Endothelial cell of umbilical vein (primary cell): ENCODE results near the gene P4HA3. TPM values are rescaled to one million over a fixed set of nuclear protein-coding genes. Genes with fewer than 3 reads are reported as not detected.

Experiments used
- BruUV-seq: library from RNA; stranded (reverse); fragments of 400-500 nt; replicated peaks from 2 replicates; lab custom pipeline; 2021; lab: Mats Ljungman, UMichigan
- CTCF ChIA-PET: fragments of 300-600, 350-600 bp; sonication (Branson Sonifier 250); formaldehyde crosslinking; loops from one replicate; lab custom pipeline; 2021; ENCODE audit warnings: antibody characterized with exemption, inconsistent platforms; lab: Charles Lee
- POLR2A ChIA-PET: fragments of 300-600, 350-600 bp; sonication (Branson Sonifier 250); formaldehyde crosslinking; loops from one replicate; lab custom pipeline; 2021; ENCODE audit warnings: antibody characterized with exemption, inconsistent platforms; lab: Charles Lee
- DNase-seq: peaks from one replicate; pipeline ENCODE4 v3.0.0-alpha.2; 2011; ENCODE audit warnings: low read depth, low spot score
- FAIRE-seq: peaks from 2 replicates; lab custom pipeline; 2011; peaks lifted over from hg19 to GRCh38; lab: Jason Lieb, UNC
- H2AFZ ChIP-seq: 2 replicates; pipeline ENCODE4 v1.6.0; 2012; ENCODE audit warnings: low read depth, low read length, control low read depth, inconsistent platforms
- H3K27ac ChIP-seq: 2 replicates; pipeline ENCODE4 v1.5.1; 2011; ENCODE audit warnings: low read depth, mild to moderate bottlenecking, control low read depth, low read length, moderate library complexity; ENCODE audit not compliant: insufficient read depth
- H3K27me3 ChIP-seq, 2 experiments: 2 replicates each; pipeline versions ENCODE4 v1.6.0 to v1.6.1; 2011; ENCODE audit warnings: low read length in 2 of 2, mixed read lengths in 1 of 2; ENCODE audit not compliant: control insufficient read depth in 2 of 2, insufficient read depth in 2 of 2
- H3K36me3 ChIP-seq, 2 experiments: 2 replicates in 1 of 2; 3 replicates in 1 of 2; pipeline ENCODE4 v1.5.1; 2011; ENCODE audit warnings: low read length in 2 of 2, mild to moderate bottlenecking in 1 of 2, moderate library complexity in 1 of 2; ENCODE audit not compliant: control insufficient read depth in 2 of 2, insufficient read depth in 2 of 2; ENCODE audit errors: extremely low read depth in 1 of 2
- H3K4me1 ChIP-seq: 3 replicates; pipeline ENCODE4 v1.5.1; 2011; ENCODE audit warnings: mild to moderate bottlenecking, low read length; ENCODE audit not compliant: control insufficient read depth, insufficient read depth; ENCODE audit errors: extremely low read depth
- H3K4me2 ChIP-seq: 2 replicates; pipeline ENCODE4 v1.6.1; 2011; ENCODE audit warnings: low read length, control low read depth, mixed read lengths; ENCODE audit not compliant: insufficient read depth
- H3K4me3 ChIP-seq, 3 experiments: fragments of 200-600 bp in 1 of 3; sonication (generic), shearing (Covaris generic) in 1 of 3; replicated peaks in 1 of 3; 2 replicates each; pipeline ENCODE4 v1.5.1; 2011 to 2016; ENCODE audit warnings: control low read depth in 3 of 3, low read length in 3 of 3, mild to moderate bottlenecking in 2 of 3, inconsistent platforms in 1 of 3, low read depth in 1 of 3, moderate library complexity in 1 of 3; ENCODE audit not compliant: insufficient read depth in 1 of 3
- H3K79me2 ChIP-seq: 2 replicates; pipeline ENCODE4 v1.6.0; 2012; ENCODE audit warnings: low read length, inconsistent platforms; ENCODE audit not compliant: control insufficient read depth, insufficient read depth
- H3K9ac ChIP-seq: replicated peaks from 2 replicates; pipeline ENCODE3; 2011; ENCODE audit warnings: low read length, control low read depth; ENCODE audit not compliant: insufficient read depth; ENCODE audit errors: extremely low read depth
- H3K9me1 ChIP-seq: replicated peaks from 3 replicates; pipeline ENCODE4 v1.6.0; 2011; ENCODE audit warnings: mild to moderate bottlenecking, low read length; ENCODE audit not compliant: control insufficient read depth, insufficient read depth; ENCODE audit errors: extremely low read depth
- H3K9me3 ChIP-seq: replicated peaks from 2 replicates; pipeline ENCODE4 v1.5.1; 2012; ENCODE audit warnings: low read length, inconsistent platforms; ENCODE audit not compliant: control insufficient read depth, insufficient read depth
- H4K20me1 ChIP-seq: replicated peaks from 2 replicates; pipeline ENCODE3; 2011; ENCODE audit warnings: mild to moderate bottlenecking, low read length; ENCODE audit not compliant: control insufficient read depth, insufficient read depth; ENCODE audit errors: extremely low read depth
- EZH2 ChIP-seq: IDR thresholded peaks from 2 replicates; pipeline ENCODE4 v1.6.1; 2012; ENCODE audit warnings: borderline replicate concordance, low read depth, mild to moderate bottlenecking, moderate library complexity, low read length, inconsistent platforms; ENCODE audit not compliant: severe bottlenecking
- FOS ChIP-seq: IDR thresholded peaks from 2 replicates; pipeline ENCODE4 v1.6.1; 2011; ENCODE audit warnings: mild to moderate bottlenecking, low read length, moderate library complexity, borderline replicate concordance; ENCODE audit not compliant: insufficient read depth
- GATA2 ChIP-seq: IDR thresholded peaks from 2 replicates; pipeline ENCODE4 v1.7.0; 2011; ENCODE audit warnings: low read depth, mild to moderate bottlenecking, moderate library complexity, mixed read lengths, low read length; ENCODE audit not compliant: insufficient read length, insufficient read depth
- MAX ChIP-seq: IDR thresholded peaks from 2 replicates; pipeline ENCODE4 v1.6.1; 2011; ENCODE audit not compliant: insufficient read depth, insufficient read length
- MYC ChIP-seq: IDR thresholded peaks from one replicate; pipeline ENCODE4 v1.6.1; 2011; ENCODE audit warnings: mild to moderate bottlenecking, low read depth, low read length
- POLR2A ChIP-seq: IDR thresholded peaks from 2 replicates; pipeline ENCODE4 v1.6.1; 2012; ENCODE audit warnings: low read depth, mild to moderate bottlenecking, control low read depth, low read length
- POLR2AphosphoS5 ChIP-seq: IDR thresholded peaks from 2 replicates; pipeline ENCODE4 v1.6.1; 2012; ENCODE audit warnings: low read depth, mild to moderate bottlenecking, control low read depth, low read length, moderate library complexity; ENCODE audit not compliant: insufficient read depth
- dilution Hi-C: fragments of 300-500 bp; cut with MboI; formaldehyde crosslinking; loops from one replicate; pipeline ENCODE4 v1.15.0; 2019; ENCODE audit warnings: low sequenced_read_pairs; ENCODE audit not compliant: extremely low pct_ligation_motif_present
- intact Hi-C: fragments of 100-400 bp; cut with micrococcal nuclease; formaldehyde crosslinking; loops from one replicate; pipeline ENCODE4 v1.10.0; 2022
- polyA plus RNA-seq, 4 experiments: library from polyadenylated mRNA; depleted of rRNA in 3 of 4; stranded (reverse) in 3 of 4; unstranded in 1 of 4; fragments of >200 nt; gene quantifications; 2 replicates each; pipeline versions ENCODE4 v1.2.1 to v1.2.3, GENCODE V29; 2011 to 2012; ENCODE audit warnings: missing spikeins in 1 of 4
- total RNA-seq: library from RNA; stranded (reverse); gene quantifications from 2 replicates; pipeline ENCODE4 v1.2.3, GENCODE V29; 2021
- TF ChIP-seq, protein P1 (sequence below), 2 donors: IDR thresholded peaks; 1 replicate in 1 of 2; 2 replicates in 1 of 2; pipeline ENCODE4 v1.5.1; 2011; ENCODE audit warnings: low read length in 2 of 2, mild to moderate bottlenecking in 2 of 2, moderate library complexity in 2 of 2, control low read depth in 1 of 2, inconsistent platforms in 1 of 2, low read depth in 1 of 2; ENCODE audit not compliant: insufficient read depth in 1 of 2; ENCODE audit errors: extremely low read depth in 1 of 2

P4HA3 gene
- total and polyA plus RNA-seq, 2 donors (not counting 3 experiments of a cell fraction or from before 2014, with no cell fraction given) = 26.9 to 40.0 TPM

DNA sequence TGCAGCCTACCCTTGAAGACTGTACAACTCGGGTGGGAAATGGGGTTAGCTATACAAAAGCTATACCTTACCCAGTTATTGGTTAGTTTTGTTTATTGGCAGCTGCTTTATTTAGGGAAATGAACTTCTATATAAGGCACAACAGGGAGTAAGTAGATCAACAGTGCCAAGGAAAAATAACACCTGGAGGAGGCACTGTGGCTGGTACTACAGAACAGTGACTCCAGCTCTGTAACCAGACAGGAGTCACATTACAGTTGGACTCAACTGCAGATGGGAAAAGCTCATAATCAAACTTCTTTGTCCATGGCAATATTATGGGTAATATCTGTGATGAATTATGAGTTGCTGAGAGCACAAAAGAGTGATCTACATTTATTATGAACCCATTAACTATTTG is 14.0 kb downstream of the P4HA3 start:
- no peaks in the 10 kb centered on the region for H3K4me1 ChIP-seq
- H3K79me2 ChIP-seq = no peaks in the 10 kb centered on the region
- intact Hi-C loops = no loop called here
- H3K4me2 ChIP-seq = no peak overlapping the region
- no peak overlapping the region for H3K27ac ChIP-seq
- no peak overlapping the region for H3K9ac ChIP-seq
- no peaks in the 10 kb centered on the region for H3K9me1 ChIP-seq
- FAIRE-seq = no peak
- H3K9me3 ChIP-seq = no peaks in the 10 kb centered on the region
- ChIA-PET CTCF (interaction anchor here (0.6 to 1.5 kb wide), 2 partner anchors 17 to 42 kb away, joined by 4 to 6 read pairs; no protein-coding TSS in a partner anchor), POLR2A (no interaction called here)
- no peaks in the 10 kb centered on the region for H3K27me3 ChIP-seq
- no peak for DNase-seq
- dilution Hi-C loops = no loop called here
- no peak overlapping the region for H2AFZ ChIP-seq
- H3K4me3 ChIP-seq = no peak overlapping the region
- H3K36me3 ChIP-seq = peaks cover 2% of the 10 kb centered on the region in 2 experiments
- H4K20me1 ChIP-seq = no peaks in the 10 kb centered on the region
- BruUV-seq = no TSS peak
- TF ChIP-seq MAX (no peak), MYC (no peak), POLR2A (no peak), EZH2 (no peak), FOS (no peak), GATA2 (no peak), POLR2AphosphoS5 (no peak)
- TF ChIP-seq, protein P1, sequence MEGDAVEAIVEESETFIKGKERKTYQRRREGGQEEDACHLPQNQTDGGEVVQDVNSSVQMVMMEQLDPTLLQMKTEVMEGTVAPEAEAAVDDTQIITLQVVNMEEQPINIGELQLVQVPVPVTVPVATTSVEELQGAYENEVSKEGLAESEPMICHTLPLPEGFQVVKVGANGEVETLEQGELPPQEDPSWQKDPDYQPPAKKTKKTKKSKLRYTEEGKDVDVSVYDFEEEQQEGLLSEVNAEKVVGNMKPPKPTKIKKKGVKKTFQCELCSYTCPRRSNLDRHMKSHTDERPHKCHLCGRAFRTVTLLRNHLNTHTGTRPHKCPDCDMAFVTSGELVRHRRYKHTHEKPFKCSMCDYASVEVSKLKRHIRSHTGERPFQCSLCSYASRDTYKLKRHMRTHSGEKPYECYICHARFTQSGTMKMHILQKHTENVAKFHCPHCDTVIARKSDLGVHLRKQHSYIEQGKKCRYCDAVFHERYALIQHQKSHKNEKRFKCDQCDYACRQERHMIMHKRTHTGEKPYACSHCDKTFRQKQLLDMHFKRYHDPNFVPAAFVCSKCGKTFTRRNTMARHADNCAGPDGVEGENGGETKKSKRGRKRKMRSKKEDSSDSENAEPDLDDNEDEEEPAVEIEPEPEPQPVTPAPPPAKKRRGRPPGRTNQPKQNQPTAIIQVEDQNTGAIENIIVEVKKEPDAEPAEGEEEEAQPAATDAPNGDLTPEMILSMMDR (IDR thresholded peaks at IDR 0.05; ENCODE audit: extremely low read depth in 1 of 2, insufficient read depth in 1 of 2, low read depth in 1 of 2, low read length in 2 of 2) = no peak
